HG03342 (cell line): ENCODE results near the gene HES1.

Source experiments
- ATAC-seq: cut with Tn5 transposase; IDR thresholded peaks from one replicate; pipeline ENCODE4 v1.9.1; 2021; ENCODE audit warnings: mild to moderate bottlenecking, moderate library complexity; ENCODE audit not compliant: unreplicated experiment

Gene HES1

DNA sequence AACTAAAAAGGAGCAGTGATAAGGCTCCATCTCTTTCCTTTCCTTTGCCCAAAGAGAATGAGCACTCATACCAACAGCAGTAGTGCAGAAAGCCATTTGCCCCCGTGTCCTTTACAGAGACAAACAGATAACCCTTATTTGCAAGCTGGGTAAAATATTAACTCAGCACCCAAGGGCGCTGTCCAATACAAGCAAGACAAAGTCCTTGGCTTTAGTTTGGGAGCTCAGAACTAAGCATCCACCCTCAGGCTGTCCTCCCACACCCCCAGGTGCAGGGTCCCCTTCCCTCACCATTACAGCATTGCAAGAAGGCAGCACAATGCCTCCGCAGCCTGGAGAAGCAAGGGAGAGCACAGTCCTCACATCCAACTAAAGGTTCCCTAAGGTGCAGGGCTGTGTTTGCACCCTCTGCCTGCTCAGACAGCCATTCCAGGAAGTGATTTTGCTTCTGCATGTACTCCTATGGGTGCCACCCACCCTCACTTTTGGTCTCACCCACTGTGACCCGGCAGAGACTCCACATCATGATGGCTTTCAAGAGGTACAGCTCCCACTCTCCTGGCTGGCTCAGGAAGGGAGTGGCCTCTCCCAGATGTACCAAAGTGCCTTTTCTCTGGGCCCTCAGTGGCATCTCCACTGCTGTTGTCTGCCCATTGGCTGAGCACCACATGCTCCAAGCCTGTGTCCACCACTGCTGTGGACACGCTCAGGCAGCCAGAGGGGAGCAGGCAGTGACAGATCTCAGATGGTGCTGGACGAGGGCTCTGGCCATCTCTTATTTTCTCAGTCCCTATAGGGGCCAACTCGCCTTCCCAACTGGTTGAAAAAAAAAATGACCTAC lies 34.1 kb upstream of the HES1 start:
- ATAC-seq: peak; percentile 18

DNA sequence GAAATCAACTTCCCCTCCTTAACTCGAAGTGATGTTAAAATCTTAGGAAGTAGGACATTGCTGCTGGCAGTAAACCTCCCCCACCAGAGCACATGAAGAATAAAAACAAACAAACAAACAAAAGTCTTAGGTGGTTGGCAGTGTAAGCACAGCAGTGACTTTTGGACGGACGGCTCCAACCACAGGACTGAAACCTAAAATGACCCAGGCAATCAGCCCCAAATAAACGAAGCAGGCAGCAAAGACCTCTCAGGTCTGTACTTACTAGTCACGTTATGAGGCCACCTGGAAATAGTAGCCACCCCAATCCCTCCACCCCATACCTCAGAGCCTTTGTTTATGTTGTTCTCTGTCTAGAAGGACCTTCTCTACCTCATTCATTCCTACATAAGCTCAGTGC lies 33.5 kb upstream of the HES1 start:
- no peak for ATAC-seq

DNA sequence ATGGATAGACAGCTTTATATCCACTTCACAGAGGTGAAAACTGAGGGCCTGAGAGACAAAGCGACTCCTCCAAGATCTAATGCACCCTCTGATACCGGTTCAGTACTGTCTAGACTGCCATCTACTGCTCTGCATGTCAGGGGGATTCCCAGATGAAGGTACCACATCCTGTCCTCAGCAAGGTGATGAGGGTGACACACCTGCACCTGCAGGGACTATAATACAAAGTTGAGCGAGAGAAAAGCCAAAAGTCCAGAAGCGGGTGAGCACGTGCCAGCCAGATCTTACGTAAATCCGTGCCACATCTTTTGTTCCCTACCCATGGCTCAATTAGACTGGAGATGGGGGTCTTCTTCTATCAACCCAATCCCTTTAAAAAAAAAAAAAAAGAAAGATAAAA lies 32.4 kb upstream of the HES1 start:
- no peak for ATAC-seq

DNA sequence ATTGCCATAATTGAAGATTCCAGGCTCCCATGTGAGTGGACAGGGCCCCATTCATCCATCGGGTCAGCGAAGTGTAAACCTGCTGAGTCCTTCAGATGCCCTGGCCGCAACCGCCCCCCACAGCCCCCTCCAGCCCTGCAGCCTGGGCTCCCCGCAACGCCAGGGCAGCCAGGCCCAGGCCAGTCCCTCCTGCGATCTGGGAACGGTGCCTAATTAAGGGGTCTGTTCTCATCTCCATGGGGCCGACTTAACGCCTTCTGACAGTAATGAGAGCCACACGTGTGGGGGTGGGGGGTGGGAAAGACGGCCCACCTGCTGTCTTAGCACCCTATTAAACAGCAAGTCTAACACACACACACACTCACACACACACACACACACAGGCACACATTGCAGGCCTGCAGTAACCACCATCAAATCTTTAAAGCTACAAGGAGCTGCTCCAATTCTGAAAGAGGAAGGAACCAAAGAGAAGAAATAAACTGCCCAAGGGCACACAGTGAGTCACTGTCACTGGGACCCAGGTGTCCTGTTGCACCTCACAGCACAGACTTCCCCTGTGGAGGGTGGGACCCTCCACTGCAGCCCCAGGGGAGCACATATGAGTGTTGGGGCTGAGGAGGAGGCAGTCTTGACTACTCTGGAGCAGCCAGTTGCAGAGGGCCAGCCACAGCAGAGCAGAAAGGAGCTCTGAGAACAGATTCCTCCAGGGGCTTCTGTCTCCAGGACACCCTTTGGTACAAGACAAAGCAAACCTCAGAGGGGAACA lies 31.8 kb upstream of the HES1 start:
- ATAC-seq: peak; percentile 21

DNA sequence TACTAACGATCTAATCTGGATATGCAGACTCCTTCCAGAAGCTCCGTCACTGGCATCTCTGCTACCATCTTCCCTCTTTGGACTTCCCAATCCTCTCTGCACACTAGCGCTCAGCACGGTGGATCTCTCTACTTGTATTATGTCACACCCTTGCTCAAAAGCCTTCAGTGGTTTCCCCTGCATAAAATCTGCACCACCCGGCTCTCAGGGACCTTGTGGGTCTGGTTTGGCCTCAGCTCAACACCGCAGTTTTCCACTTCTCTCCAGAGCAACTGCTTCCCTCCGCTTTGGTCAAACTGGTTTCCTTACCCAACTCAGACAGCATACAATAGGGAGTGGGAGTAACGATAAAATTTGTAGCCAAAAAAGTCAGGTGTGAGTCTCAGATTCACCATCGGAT lies 30.7 kb upstream of the HES1 start:
- ATAC-seq: no peak

DNA sequence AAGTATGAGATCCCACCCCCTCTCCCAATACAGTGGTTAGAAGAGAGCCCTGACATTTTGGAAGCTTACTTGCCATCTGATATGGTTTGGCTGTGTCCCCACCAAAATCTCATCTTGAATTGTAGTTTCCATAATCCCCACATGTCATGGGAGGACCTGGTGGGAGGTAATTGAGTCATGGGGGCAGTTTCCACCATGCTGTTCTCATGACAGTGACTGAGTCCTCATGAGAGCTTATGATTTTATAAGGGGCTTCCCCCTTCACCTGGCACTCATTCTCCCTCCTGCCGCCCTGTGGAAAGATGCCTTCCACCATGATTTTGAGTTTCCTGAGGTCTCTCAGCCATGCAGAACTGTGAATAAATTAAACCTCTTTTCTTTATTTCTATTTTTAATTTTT lies 28.8 kb upstream of the HES1 start:
- ATAC-seq: no peak

DNA sequence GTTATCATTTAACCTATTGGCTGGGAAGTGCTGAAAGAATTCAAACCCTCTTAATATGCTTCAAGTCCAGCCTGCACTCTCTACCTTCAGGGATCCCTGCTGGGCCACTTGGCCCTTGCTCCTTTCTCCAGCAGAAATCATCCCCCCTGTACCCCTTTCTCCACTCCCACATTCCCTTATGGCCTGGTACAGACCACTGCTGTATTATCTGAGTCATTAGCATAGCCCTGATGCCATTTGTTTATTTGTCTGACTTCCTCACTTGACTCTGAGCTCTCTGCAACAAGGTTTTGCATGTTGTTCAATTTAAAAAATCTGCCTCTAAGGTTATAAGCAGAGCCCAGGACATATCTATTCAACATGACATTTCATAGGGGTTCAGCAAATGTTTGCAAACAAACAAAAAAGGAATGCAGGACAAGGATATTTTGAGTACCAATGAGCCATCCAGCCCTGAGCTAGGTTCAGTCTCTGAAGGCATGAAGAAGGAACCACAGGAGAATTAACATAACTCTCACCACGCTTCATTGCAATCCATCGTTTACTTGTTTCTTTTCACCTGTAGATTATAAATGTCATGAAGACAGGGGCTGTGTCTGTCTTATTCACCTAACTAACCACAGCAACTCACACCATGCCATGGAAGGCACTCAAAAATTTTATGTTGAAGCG lies 26.6 kb upstream of the HES1 start:
- ATAC-seq: no peak

DNA sequence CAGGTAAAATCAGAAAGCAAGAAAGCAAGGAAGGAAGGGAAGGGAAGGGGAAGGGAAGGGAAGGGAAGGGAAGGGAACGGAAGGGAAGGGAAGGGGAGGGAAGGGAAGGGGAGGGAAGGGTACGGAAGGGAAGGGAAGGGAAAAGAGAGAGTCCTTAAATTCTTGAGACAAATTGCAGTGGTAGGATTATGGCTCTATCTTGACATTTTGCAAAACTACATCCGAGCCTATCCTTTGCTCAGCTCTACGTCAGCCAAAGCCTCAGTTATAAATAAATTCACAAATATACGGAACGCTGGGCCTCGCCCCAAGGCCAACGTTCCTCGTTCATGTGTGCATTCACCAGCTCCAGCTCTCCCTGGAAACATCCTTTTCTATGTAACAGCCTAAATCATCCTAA lies 25.5 kb upstream of the HES1 start:
- no peak for ATAC-seq

DNA sequence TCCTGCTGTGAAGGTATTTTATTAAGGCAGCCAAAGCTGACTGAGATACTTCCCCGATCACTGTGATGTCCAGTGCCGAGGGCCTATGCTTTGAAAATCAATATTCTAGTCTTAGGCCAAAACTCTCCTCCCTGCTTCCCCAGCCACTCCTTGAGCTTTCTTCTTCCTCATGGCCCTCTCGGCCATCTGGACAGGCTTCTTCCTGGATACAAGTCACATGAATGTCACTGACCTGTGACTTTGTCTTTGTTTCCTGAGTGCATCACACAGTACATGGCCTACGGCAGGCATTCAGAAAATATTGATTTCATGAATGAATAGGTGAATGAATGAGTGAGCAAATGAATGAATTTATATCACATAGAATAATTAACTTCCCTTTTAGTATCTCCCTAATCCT lies 24.6 kb upstream of the HES1 start:
- no peak for ATAC-seq

DNA sequence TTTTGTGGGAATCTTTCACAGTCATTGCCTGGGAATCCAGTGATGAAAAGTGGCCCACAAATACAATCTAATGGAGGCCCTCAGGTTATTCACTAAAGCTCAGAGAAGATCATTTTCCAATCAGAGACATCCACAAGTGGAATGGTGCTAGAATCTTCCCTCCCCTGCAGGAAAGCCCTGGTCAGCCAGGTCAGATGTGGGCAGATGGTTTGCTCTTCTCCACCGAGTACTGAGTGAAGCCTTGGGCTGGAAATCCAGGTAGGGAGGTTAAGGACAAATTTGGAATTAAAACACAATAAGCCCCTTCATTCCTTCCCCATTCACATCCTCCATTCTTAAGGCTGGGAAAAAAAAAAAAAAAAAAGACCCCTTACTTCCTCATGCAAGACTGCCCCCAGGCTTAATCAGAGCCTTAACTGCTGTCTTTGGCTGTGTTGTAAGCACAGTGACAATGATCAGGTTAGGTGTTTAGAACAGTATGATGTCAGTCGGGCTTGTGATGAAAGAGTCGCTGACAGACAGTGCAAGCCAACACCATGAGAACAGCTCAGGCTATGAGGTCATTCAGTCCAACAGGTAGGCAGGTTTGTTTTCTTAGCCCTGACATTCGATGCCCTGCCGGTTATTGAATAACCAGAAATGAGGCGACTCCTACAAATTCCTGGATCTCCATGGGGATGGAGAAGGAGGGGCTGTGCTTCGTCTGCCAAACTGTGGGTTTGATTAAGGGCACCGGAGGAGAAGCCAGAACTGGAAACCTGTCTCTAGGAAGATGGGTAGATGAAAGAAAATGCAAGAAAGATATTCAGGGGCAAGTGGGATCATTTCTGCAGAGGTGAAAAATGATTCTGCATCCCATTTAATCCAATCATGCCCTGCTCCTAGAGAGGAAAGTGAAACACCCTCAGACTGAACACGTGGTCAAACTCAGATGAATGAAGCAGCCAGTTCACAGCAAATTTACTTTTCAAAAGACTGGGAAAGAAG lies 23.5 kb upstream of the HES1 start:
- ATAC-seq: no peak

DNA sequence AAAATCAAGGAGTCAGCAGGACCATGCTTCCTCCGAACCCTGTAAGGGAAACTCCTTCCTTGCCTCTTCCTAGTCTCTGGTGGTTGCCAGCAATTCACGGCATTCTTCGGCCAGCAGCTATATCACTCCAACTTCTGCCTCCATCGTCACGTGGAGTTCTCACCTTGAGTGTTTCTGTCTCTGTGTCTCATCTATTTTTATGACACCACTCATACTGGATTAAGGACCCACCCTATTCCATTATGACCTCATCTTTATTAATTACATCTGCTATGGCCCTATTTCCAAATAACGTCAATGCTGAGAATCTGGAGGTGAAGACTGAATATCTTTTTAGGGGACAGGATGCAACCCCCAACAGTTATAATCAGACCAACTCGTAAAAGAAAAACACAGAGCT lies 21.8 kb upstream of the HES1 start:
- ATAC-seq: no peak

DNA sequence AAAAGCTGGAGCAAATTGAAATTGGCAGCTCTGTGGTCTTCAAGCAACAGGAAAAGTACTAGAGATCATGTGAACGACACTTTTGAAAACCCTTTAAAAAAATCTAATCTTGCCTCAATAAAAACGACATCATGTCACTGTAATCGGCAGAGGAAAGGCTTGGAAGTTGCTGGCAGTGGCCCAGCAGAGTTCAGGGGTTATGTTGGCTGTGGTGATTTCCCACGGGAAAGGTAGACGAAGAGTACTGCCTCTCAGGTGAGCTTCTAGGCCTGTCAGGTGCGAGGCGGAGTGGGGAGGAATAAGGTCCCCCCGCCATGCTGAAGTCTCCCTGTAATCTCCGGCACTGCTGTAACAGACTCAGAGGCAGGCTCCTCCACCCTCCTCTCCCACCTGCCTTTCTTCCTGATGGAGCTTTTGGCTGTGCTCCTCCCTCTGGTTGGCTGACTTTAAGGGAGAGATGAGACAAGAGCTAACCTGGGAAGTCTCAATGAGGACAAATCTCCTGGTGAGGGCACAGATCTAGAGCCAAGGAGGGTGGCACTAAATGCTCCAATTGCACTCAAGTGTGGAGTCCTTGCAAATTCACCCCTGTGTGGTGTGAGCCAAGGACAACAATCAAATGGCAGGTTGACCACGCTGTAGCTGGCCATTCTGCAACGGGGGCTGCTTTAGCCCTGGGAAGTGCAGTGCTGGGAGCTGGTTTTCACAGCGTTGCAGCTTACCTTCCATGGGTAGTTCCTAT lies 18.7 kb upstream of the HES1 start:
- no peak for ATAC-seq

DNA sequence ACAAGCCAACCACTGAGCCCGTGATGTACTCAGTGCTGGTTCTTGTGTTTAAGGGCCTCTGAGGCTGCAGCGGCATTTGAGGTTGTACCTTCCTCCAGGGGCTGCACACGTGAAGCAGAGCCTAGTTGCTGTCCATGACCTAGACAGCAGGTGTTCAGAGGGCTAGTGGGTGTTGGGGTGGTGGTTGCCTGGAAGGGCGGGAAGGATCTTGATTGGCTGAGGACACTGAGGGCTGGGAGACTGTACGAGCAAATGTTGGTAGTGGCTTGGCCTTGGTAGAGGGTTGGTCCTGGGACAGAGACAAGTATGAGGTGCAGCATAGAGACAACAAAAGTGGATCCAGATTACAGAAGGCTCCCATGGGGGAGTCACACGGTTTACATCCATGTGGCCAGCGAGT lies 17.0 kb upstream of the HES1 start:
- no peak for ATAC-seq

DNA sequence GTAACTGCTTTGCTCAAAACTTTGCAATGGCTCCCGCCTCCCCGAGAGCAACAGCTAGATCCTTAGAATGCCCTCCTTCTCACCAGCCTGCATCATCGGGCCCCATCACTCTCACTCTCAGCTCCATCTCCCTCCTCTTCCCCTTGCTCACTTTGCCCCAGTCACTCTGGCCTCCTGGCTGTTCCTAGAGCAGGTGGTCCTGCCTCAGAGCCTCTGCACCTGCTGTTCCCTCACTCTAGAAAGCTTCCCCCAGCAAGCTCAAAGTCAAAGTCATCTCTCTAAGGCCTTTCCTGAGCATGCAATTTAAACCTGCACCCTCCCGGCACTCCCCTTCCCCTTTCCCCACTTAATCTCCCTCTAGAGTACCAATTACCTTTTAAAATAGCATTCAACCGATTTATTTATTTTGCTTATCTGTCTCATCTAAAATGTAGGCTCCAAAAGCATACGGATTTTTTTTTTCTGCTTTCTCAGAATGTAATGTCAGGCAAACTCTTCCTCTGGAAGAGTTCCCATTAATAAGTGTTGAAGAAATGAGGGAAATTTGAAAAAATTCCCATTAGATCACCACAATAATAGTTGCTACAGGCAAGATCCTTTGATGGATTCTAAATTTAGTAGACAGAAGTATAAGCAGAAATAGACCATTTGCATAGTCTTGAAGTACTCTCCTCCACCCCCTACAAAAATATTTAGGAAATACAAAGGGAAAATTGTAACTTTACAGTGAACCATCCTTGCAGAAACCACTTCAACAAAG lies 15.9 kb upstream of the HES1 start:
- no peak for ATAC-seq

DNA sequence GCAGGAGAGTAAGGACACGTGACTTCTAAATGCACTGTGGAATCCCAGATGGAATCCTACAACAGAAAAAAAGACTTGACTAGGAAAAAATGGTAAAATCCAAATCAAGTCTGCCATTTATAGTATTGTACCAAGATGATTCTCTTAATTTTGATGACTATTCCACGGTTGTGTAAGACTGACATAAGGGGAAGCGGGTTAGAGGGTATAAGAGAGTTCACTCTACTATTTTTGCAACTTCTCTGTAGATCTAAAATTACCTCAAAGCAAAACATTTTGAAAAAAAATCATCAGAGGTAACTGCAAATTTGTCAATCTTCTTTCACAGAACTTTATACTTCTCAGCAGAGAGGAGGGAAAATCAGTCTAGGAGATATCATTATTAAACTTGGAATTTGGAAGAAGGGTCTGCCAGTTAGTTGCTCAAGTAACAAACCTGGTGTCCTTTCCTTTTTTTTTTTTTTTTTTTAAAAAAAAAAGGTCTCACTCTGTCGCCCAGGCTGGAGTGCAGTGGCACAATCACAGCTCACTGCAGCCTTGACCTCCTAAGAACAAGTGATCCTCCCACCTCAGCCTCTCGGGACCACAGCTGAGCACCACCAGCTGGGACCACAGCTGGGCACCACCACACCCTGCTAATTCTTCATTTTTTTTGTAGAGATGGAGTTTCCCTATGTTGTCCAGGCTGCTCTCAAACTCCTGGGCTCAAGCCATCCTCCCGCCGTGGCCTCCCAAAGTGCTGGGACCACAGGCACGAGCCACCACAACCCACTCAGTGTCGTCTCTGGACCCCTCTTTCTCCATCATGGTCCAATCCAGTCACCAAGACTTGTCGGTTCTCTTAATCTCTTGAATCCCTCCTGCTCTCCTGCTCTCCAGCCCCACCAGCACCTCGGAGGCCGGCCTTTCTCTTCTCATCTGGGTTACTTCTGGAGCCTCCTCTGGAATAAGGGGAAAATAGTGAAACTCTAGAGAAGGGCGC lies 14.9 kb upstream of the HES1 start:
- ATAC-seq: no peak

DNA sequence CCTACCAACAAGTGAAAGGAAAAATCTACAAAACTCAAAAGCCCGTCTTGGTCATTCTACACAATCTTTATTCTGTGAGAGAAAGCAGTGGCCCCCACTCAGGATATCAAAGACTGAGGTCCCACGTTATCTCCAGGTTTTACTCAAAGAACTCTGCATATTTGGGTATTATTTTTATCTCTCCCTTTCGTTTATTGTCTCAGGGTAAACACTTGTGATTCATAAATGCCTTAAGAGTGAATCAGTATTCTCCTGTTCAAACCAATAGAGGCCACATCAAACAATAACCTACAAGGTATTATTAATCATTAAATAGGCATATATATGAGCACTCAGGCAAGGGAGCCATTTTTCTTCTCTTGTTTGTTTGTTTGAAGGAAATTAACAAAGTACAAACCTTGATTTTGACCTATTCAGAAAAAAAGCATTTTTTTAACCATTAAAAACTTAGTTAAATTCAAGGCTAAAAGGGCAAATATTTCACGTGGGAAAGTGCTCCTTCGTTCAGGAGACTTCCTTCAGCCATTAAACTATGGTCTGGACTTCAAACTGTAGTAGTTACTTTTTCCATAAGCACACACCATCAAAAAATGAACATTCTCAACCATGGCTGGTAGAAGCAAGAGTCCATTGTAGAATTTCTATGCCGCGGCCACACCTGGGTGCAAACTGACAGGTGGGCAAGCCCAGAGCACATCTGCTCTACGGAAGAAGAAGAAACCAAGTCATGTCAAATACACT lies 13.9 kb upstream of the HES1 start:
- ATAC-seq: no peak

DNA sequence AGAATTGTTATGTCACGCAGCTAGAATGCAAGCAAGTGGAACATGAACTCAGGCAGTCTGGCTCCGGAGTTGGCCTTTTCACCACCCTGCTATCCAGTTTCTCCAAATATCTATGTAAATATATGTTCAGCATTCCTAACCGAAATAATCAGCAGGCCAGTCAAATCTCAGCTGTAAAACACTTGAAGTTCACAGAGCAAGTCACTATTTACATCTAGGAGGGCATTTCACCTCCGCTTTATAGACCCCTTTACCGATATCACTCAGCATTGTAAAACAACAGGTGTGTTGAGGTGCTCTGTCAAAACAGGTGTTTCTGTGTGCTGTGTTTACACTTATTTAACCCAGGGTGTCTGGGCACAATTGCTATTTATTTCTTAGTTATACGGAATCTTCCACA lies 12.2 kb upstream of the HES1 start:
- no peak for ATAC-seq
